SK-N-SH (cell line): Measurements from ENCODE around the gene PPP3R1. TPM values are rescaled to one million over a fixed set of nuclear protein-coding genes. Genes with fewer than 3 reads are reported as not detected.

Experiments used
- CTCF ChIA-PET: fragments of 300-600, 350-600 bp; formaldehyde crosslinking; extraction: SDS; loops from one replicate; lab custom pipeline; 2021; lab: Yijun Ruan, JAX
- POLR2A ChIA-PET: fragments of 350-600 bp; sonication (Branson Sonifier 250); formaldehyde crosslinking; extraction: SDS; loops from one replicate; lab custom pipeline; 2020; ENCODE audit warnings: antibody characterized with exemption, inconsistent platforms; lab: Yijun Ruan, JAX
- DNase-seq: peaks from one replicate; pipeline ENCODE4 v3.0.0; 2012
- H2AFZ ChIP-seq: fragments of 200-600 bp; sonication (generic); 2 replicates; pipeline ENCODE4 v1.8.1; 2016; ENCODE audit warnings: antibody characterized with exemption, mild to moderate bottlenecking, low read depth
- H3F3A ChIP-seq: fragments of 200-600 bp; sonication (generic); replicated peaks from 2 replicates; pipeline ENCODE3; 2016; ENCODE audit warnings: antibody characterized with exemption, mild to moderate bottlenecking; ENCODE audit not compliant: insufficient read depth
- H3K27ac ChIP-seq, 2 experiments: fragments of 200-500 bp in 1 of 2; fragments of 200-600 bp in 1 of 2; sonication (Bioruptor generic) in 1 of 2; sonication (generic), shearing (Covaris generic) in 1 of 2; 2 replicates each; pipeline versions ENCODE4 v1.5.1 to v1.6.1; 2014 to 2016; ENCODE audit warnings: low read depth in 2 of 2, inconsistent platforms in 1 of 2, low read length in 1 of 2, mild to moderate bottlenecking in 1 of 2, mixed read lengths in 1 of 2
- H3K27me3 ChIP-seq: fragments of 200-600 bp; sonication (generic), shearing (Covaris generic); 2 replicates; pipeline ENCODE4 v1.6.1; 2016; ENCODE audit warnings: mixed run types; ENCODE audit not compliant: insufficient read depth
- H3K36me3 ChIP-seq, 2 experiments: fragments of 200-500 bp in 1 of 2; fragments of 200-600 bp in 1 of 2; sonication (Bioruptor generic) in 1 of 2; sonication (generic) in 1 of 2; replicated peaks in 1 of 2; 2 replicates each; pipeline versions ENCODE3 to v1.5.1; 2014 to 2016; ENCODE audit warnings: low read length in 1 of 2, mild to moderate bottlenecking in 1 of 2; ENCODE audit not compliant: insufficient read depth in 2 of 2, control insufficient read depth in 1 of 2
- H3K4me1 ChIP-seq, 2 experiments: fragments of 200-500 bp in 1 of 2; fragments of 200-600 bp in 1 of 2; sonication (Bioruptor generic) in 1 of 2; sonication (generic), shearing (Covaris generic) in 1 of 2; 2 replicates each; pipeline versions ENCODE4 v1.5.1 to v1.6.1; 2014 to 2016; ENCODE audit warnings: low read depth in 1 of 2, low read length in 1 of 2, mixed run types in 1 of 2; ENCODE audit not compliant: insufficient read depth in 2 of 2, control insufficient read depth in 1 of 2
- H3K4me2 ChIP-seq: fragments of 200-600 bp; sonication (generic), shearing (Covaris generic); 2 replicates; pipeline ENCODE4 v1.6.1; 2017; ENCODE audit warnings: mixed run types
- H3K4me3 ChIP-seq, 2 experiments: fragments of 200-500 bp in 1 of 2; fragments of 200-600 bp in 1 of 2; sonication (Bioruptor generic) in 1 of 2; sonication (generic), shearing (Covaris generic) in 1 of 2; 2 replicates each; pipeline versions ENCODE4 v1.5.1 to v1.8.1; 2014 to 2016; ENCODE audit warnings: low read depth in 2 of 2, inconsistent platforms in 1 of 2, low read length in 1 of 2, mild to moderate bottlenecking in 1 of 2, mixed read lengths in 1 of 2, moderate library complexity in 1 of 2
- H3K79me2 ChIP-seq: fragments of 200-600 bp; sonication (generic); 2 replicates; pipeline ENCODE4 v1.8.1; 2017; ENCODE audit warnings: mild to moderate bottlenecking; ENCODE audit not compliant: insufficient read depth
- H3K9ac ChIP-seq: fragments of 200-600 bp; sonication (generic); 2 replicates; pipeline ENCODE4 v1.6.1; 2017; ENCODE audit warnings: mixed run types
- H3K9me2 ChIP-seq: fragments of 200-600 bp; sonication (generic); 2 replicates; pipeline ENCODE4 v1.6.1; 2017; ENCODE audit warnings: mixed run types
- H3K9me3 ChIP-seq: fragments of 200-600 bp; sonication (generic); 2 replicates; pipeline ENCODE4 v1.6.1; 2017; ENCODE audit warnings: mixed run types, mild to moderate bottlenecking, moderate library complexity
- H4K20me1 ChIP-seq: fragments of 200-600 bp; sonication (generic); 2 replicates; pipeline ENCODE4 v1.6.1; 2017; ENCODE audit warnings: mild to moderate bottlenecking, mixed run types; ENCODE audit not compliant: insufficient read depth
- CHD2 ChIP-seq: fragments of 150-350 bp; IDR thresholded peaks from 2 replicates; pipeline ENCODE4 v1.6.1; 2018; ENCODE audit warnings: low read length; ENCODE audit not compliant: partially characterized antibody
- EP300 ChIP-seq, 2 experiments: IDR thresholded peaks; 2 replicates each; pipeline versions ENCODE4 v1.4.0 to v1.6.1; 2012; ENCODE audit warnings: borderline replicate concordance in 1 of 2, low read depth in 1 of 2, low read length in 1 of 2
- EZH2phosphoT487 ChIP-seq: fragments of 200-600 bp; sonication (generic); IDR thresholded peaks from 2 replicates; pipeline ENCODE4 v1.6.1; 2017; ENCODE audit warnings: low read depth, mixed run types, mild to moderate bottlenecking, antibody characterized with exemption, moderate library complexity, borderline replicate concordance
- JUND ChIP-seq: IDR thresholded peaks from 2 replicates; pipeline ENCODE4 v1.4.0; 2012
- NFIC ChIP-seq: IDR thresholded peaks from 2 replicates; pipeline ENCODE4 v1.4.0; 2012; ENCODE audit warnings: borderline replicate concordance
- NRF1 ChIP-seq: IDR thresholded peaks from 2 replicates; pipeline ENCODE4 v1.6.1; 2012; ENCODE audit warnings: low read depth, mild to moderate bottlenecking, low read length
- POLR2AphosphoS5 ChIP-seq: IDR thresholded peaks from 2 replicates; pipeline ENCODE4 v1.6.1; 2012; ENCODE audit warnings: low read depth, low read length
- REST ChIP-seq: IDR thresholded peaks from 2 replicates; pipeline ENCODE4 v1.6.1; 2012; ENCODE audit warnings: mild to moderate bottlenecking, low read depth, low read length, moderate library complexity
- RXRA ChIP-seq: IDR thresholded peaks from 2 replicates; pipeline ENCODE4 v1.4.0; 2012; ENCODE audit warnings: low read depth, mild to moderate bottlenecking, borderline replicate concordance
- TAF1 ChIP-seq: IDR thresholded peaks from 2 replicates; pipeline ENCODE4 v1.6.1; 2012; ENCODE audit warnings: low read depth, mild to moderate bottlenecking, low read length, moderate library complexity, borderline replicate concordance
- TCF12 ChIP-seq: IDR thresholded peaks from 2 replicates; pipeline ENCODE4 v1.4.0; 2012
- USF1 ChIP-seq: IDR thresholded peaks from 2 replicates; pipeline ENCODE4 v1.4.0; 2012; ENCODE audit warnings: low read depth, borderline replicate concordance
- USF2 ChIP-seq: fragments of 150-350 bp; IDR thresholded peaks from 2 replicates; pipeline ENCODE4 v1.6.1; 2017; ENCODE audit warnings: antibody characterized with exemption, low read length, low read depth, borderline replicate concordance
- YY1 ChIP-seq: IDR thresholded peaks from 2 replicates; pipeline ENCODE4 v1.4.0; 2012; ENCODE audit warnings: low read depth, mild to moderate bottlenecking
- WGBS: methylation state at CpG from one replicate; pipeline ENCODE4 v1.1.6; 2017; ENCODE audit warnings: low lambda C conversion rate; 5-methylcytosine and 5-hydroxymethylcytosine counted together
- polyA plus RNA-seq, 3 experiments: library from polyadenylated mRNA; depleted of rRNA; stranded (reverse); fragments of >200 nt; gene quantifications; 2 replicates each; pipeline ENCODE4 v1.2.3, GENCODE V29; 2012
- TF ChIP-seq, protein P1 (sequence below): IDR thresholded peaks from 2 replicates; pipeline ENCODE4 v1.4.0; 2012; ENCODE audit warnings: low read depth

The PPP3R1 gene
- polyA plus RNA-seq, 1 of the 3 experiments (the other 2 are of a cell fraction), result 12.0 TPM

GRCh38 chr2:68200157-68200787, 52.1 kb downstream of the PPP3R1 start:
- Histone ChIP-seq H3K4me1 (peaks cover 6 to 14% of the 10 kb centered on the region in 2 experiments; a peak in 3 of 4 replicates), H3F3A (peaks cover 24% of the 10 kb centered on the region), H3K9me3 (no peaks in the 10 kb centered on the region), H4K20me1 (peaks cover 53% of the 10 kb centered on the region), H3K79me2 (peaks cover 95% of the 10 kb centered on the region), H3K27me3 (no peaks in the 10 kb centered on the region), H3K9ac (no peak overlapping the region), H3K36me3 (peaks cover 12 to 30% of the 10 kb centered on the region in 2 experiments), H2AFZ (no peak overlapping the region), H3K27ac (no peak overlapping the region), H3K9me2 (no peaks in the 10 kb centered on the region), H3K4me3 (no peak overlapping the region), H3K4me2 (no peak overlapping the region)
- ChIA-PET CTCF (interaction anchor here (0.6 to 4.0 kb wide), 4 partner anchors 10 to 77 kb away, joined by 3 to 14 read pairs (median 3); no protein-coding TSS in a partner anchor), POLR2A (no interaction called here)
- TF ChIP-seq RXRA (no peak), NFIC (no peak), POLR2AphosphoS5 (no peak), YY1 (no peak), EZH2phosphoT487 (no peak), NRF1 (no peak), TAF1 (no peak), JUND (no peak), USF1 (no peak), EP300 (IDR thresholded peaks at IDR 0.05; ENCODE audit: borderline replicate concordance in 1 of 2, low read depth in 1 of 2, low read length in 1 of 2) (no peak), TCF12 (no peak), USF2 (no peak), REST (no peak), CHD2 (no peak)
- TF ChIP-seq, protein P1, sequence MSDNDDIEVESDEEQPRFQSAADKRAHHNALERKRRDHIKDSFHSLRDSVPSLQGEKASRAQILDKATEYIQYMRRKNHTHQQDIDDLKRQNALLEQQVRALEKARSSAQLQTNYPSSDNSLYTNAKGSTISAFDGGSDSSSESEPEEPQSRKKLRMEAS, result no peak
- no peak for DNase-seq
- WGBS, result 93% methylated on average over 4 of the region's 4 CpGs
